ENCODE measurements around the gene RELT.

GRCh38 chr11:73397468-73398131, 21.4 kb downstream of the RELT start:
- TF ChIP-seq CTCF (IDR thresholded peaks at IDR 0.05; ENCODE audit: insufficient read depth, low read depth, low read length), result no peak
- no peak for TF ChIP-seq EZH2 (IDR thresholded peaks at IDR 0.05; ENCODE audit: insufficient read depth, low read length)

All from astrocyte (in vitro differentiated cells and primary cell).